ENCODE data around the gene RHBDL1.

The RHBDL1 gene

GRCh38 chr16:674968-675883, at the start of gene RHBDL1:
Gene RHBDL1, plus strand, starts transcription at chr16:675671. Its CDS starts 120 bp downstream, at chr16:675791.
- no peak for DNase-seq (ENCODE audit: low read depth in 2 of 2)

GRCh38 chr16:625977-626765, 49.3 kb upstream of the RHBDL1 start:
- DNase-seq (ENCODE audit: low read depth in 2 of 2), result no peak

GRCh38 chr16:626787-627453, 48.6 kb upstream of the RHBDL1 start:
- DNase-seq (ENCODE audit: low read depth in 2 of 2), result no peak

- DNase-seq (ENCODE audit: low read depth in 2 of 2), result no peak
These were observed 47.8 kb upstream of the RHBDL1 start for GRCh38 chr16:627454-628239.

GRCh38 chr16:628321-629061, 47.0 kb upstream of the RHBDL1 start:
- no peak for DNase-seq (ENCODE audit: low read depth in 2 of 2)

GRCh38 chr16:629185-629832, 46.2 kb upstream of the RHBDL1 start:
- no peak for DNase-seq (ENCODE audit: low read depth in 2 of 2)

- no peak for DNase-seq (ENCODE audit: low read depth in 2 of 2)
These were observed 45.6 kb upstream of the RHBDL1 start for GRCh38 chr16:629833-630248.

GRCh38 chr16:630249-630814, 45.1 kb upstream of the RHBDL1 start:
- no peak for DNase-seq (ENCODE audit: low read depth in 2 of 2)

- no peak for DNase-seq (ENCODE audit: low read depth in 2 of 2)
These were observed 44.6 kb upstream of the RHBDL1 start, which contains the start of gene WFIKKN1 for GRCh38 chr16:630815-631405. Gene WFIKKN1, plus strand, starts transcription at chr16:630985. Its CDS starts 269 bp downstream, at chr16:631254.

- no peak for DNase-seq (ENCODE audit: low read depth in 2 of 2)
These were observed 43.6 kb upstream of the RHBDL1 start for GRCh38 chr16:631808-632358.

- DNase-seq (ENCODE audit: low read depth in 2 of 2), result no peak
These were observed 42.8 kb upstream of the RHBDL1 start for GRCh38 chr16:632486-633335.

GRCh38 chr16:633336-634050, 42.0 kb upstream of the RHBDL1 start:
- no peak for DNase-seq (ENCODE audit: low read depth in 2 of 2)

- DNase-seq (ENCODE audit: low read depth in 2 of 2), result no peak
These were observed 41.3 kb upstream of the RHBDL1 start for GRCh38 chr16:634051-634670.

- no peak for DNase-seq (ENCODE audit: low read depth in 2 of 2)
These were observed 40.5 kb upstream of the RHBDL1 start for GRCh38 chr16:634996-635395.

- no peak for DNase-seq (ENCODE audit: low read depth in 2 of 2)
These were observed 39.8 kb upstream of the RHBDL1 start for GRCh38 chr16:635573-636205.
